RWPE2 (cell line): ENCODE measurements around the gene TMEM107.

Experiments
- ATAC-seq: fragments of 200-7000 bp; cut with Tn5 transposase; 3 replicates; pipeline ENCODE4 v1.9.1; 2021; ENCODE audit warnings: low read depth
- DNase-seq: peaks from one replicate; pipeline ENCODE4 v3.0.0-alpha.2; 2020; ENCODE audit warnings: low spot score
- H3K27ac ChIP-seq: fragments of 450-650 bp; 2 replicates; pipeline ENCODE4 v1.5.1; 2017; ENCODE audit warnings: mild to moderate bottlenecking; ENCODE audit not compliant: poor library complexity, severe bottlenecking
- H3K27me3 ChIP-seq: fragments of 250-450 bp; sonication (Bioruptor Pico); 2 replicates; pipeline ENCODE4 v1.5.1; 2021; ENCODE audit warnings: mild to moderate bottlenecking, moderate library complexity; ENCODE audit not compliant: insufficient read depth, poor library complexity, severe bottlenecking
- H3K36me3 ChIP-seq: fragments of 250-450 bp; sonication (Bioruptor Pico); 2 replicates; pipeline ENCODE4 v1.5.1; 2020; ENCODE audit warnings: low read depth, mild to moderate bottlenecking, moderate library complexity
- H3K4me1 ChIP-seq: fragments of 250-450 bp; sonication (Bioruptor Pico); 2 replicates; pipeline ENCODE4 v1.5.1; 2021; ENCODE audit warnings: mild to moderate bottlenecking, moderate library complexity; ENCODE audit not compliant: insufficient read depth, poor library complexity, severe bottlenecking
- H3K4me3 ChIP-seq: fragments of 250-450 bp; sonication (Bioruptor Pico); 2 replicates; pipeline ENCODE4 v1.5.1; 2021; ENCODE audit warnings: mild to moderate bottlenecking, moderate library complexity; ENCODE audit not compliant: severe bottlenecking
- H3K9me3 ChIP-seq: fragments of 250-450 bp; sonication (Bioruptor Pico); 2 replicates; pipeline ENCODE4 v1.5.1; 2021; ENCODE audit warnings: mild to moderate bottlenecking, moderate library complexity; ENCODE audit not compliant: severe bottlenecking
- CTCF ChIP-seq: fragments of 450-650 bp; IDR thresholded peaks from one replicate; pipeline ENCODE4 v1.5.1; 2017; ENCODE audit warnings: mild to moderate bottlenecking, moderate library complexity; ENCODE audit not compliant: poor library complexity, severe bottlenecking

The TMEM107 gene

GRCh38 chr17:8138374-8138671, 37.9 kb downstream of the TMEM107 start:
- no peak for ATAC-seq
- Histone ChIP-seq H3K36me3 (peaks cover 37% of the 10 kb centered on the region), H3K27ac (peak overlapping the region; percentile 66), H3K4me3 (peak overlapping the region; percentile 30), H3K4me1 (peaks cover 2% of the 10 kb centered on the region), H3K9me3 (no peaks in the 10 kb centered on the region), H3K27me3 (no peaks in the 10 kb centered on the region)
- no peak for TF ChIP-seq CTCF
- DNase-seq = no peak

- DNase-seq = no peak
- Histone ChIP-seq H3K36me3 (peaks cover 34% of the 10 kb centered on the region), H3K4me1 (peaks cover 2% of the 10 kb centered on the region), H3K27me3 (no peaks in the 10 kb centered on the region), H3K9me3 (no peaks in the 10 kb centered on the region), H3K4me3 (peak overlapping the region; percentile 30), H3K27ac (peak overlapping the region; percentile 66)
- no peak for TF ChIP-seq CTCF
- no peak for ATAC-seq
These were observed 38.4 kb downstream of the TMEM107 start for GRCh38 chr17:8137645-8138373.

GRCh38 chr17:8133941-8134340, 42.2 kb downstream of the TMEM107 start:
- Histone ChIP-seq H3K27ac (peak overlapping the region; percentile 44), H3K9me3 (no peaks in the 10 kb centered on the region), H3K27me3 (no peaks in the 10 kb centered on the region), H3K4me3 (no peak overlapping the region), H3K36me3 (no peaks in the 10 kb centered on the region), H3K4me1 (peaks cover 2% of the 10 kb centered on the region)
- ATAC-seq = 0 out of 3 replicates have a peak, but pooled peaks have one; percentile 3
- DNase-seq = no peak
- TF ChIP-seq CTCF = no peak

GRCh38 chr17:8133399-8133798, 42.8 kb downstream of the TMEM107 start:
- ATAC-seq (no peak), DNase-seq (no peak)
- H3K27me3 ChIP-seq = no peaks in the 10 kb centered on the region
- no peaks in the 10 kb centered on the region for H3K36me3 ChIP-seq
- H3K9me3 ChIP-seq = no peaks in the 10 kb centered on the region
- H3K4me3 ChIP-seq = no peak overlapping the region
- H3K27ac ChIP-seq = peak overlapping the region; percentile 44
- peaks cover 2% of the 10 kb centered on the region for H3K4me1 ChIP-seq
- TF ChIP-seq CTCF = no peak

GRCh38 chr17:8131844-8132441, 44.2 kb downstream of the TMEM107 start:
- TF ChIP-seq CTCF = no peak
- H3K9me3 ChIP-seq = no peaks in the 10 kb centered on the region
- no peaks in the 10 kb centered on the region for H3K4me1 ChIP-seq
- H3K36me3 ChIP-seq = no peaks in the 10 kb centered on the region
- no peak overlapping the region for H3K27ac ChIP-seq
- H3K4me3 ChIP-seq = no peak overlapping the region
- DNase-seq (no peak), ATAC-seq (peak; percentile 73)
- no peaks in the 10 kb centered on the region for H3K27me3 ChIP-seq
